IMR-90 (cell line): Measurements from ENCODE around the gene TGM2. TPM values are rescaled to one million over a fixed set of nuclear protein-coding genes. Genes with fewer than 3 reads are reported as not detected.

ENCODE experiments used
- ATAC-seq: fragments of 200-7000 bp; cut with Tn5 transposase; 2 replicates; pipeline ENCODE4 v1.9.1; 2020; ENCODE audit warnings: low read depth, mild to moderate bottlenecking, moderate library complexity
- BruUV-seq: library from RNA; stranded (reverse); fragments of 400-500 nt; replicated peaks from 2 replicates; lab custom pipeline; 2021; lab: Mats Ljungman, UMichigan
- CTCF ChIA-PET: fragments of 300-600 bp; formaldehyde crosslinking; extraction: SDS; loops from one replicate; lab custom pipeline; 2021; ENCODE audit warnings: antibody characterized with exemption; lab: Yijun Ruan, JAX
- POLR2A ChIA-PET: fragments of 300-600 bp; sonication (Branson Sonifier 250); formaldehyde crosslinking; loops from one replicate; lab custom pipeline; 2022; ENCODE audit warnings: antibody characterized with exemption; ENCODE audit not compliant: unreplicated experiment; lab: Charles Lee
- DNase-seq: peaks from one replicate; pipeline ENCODE4 v3.0.0; 2013
- H2AFZ ChIP-seq: replicated peaks from 2 replicates; pipeline ENCODE3; 2013; ENCODE audit warnings: low read length, mild to moderate bottlenecking; ENCODE audit not compliant: poor library complexity
- H2AK5ac ChIP-seq: 2 replicates; pipeline ENCODE4 v1.6.1; 2013; ENCODE audit warnings: low read depth, low read length, inconsistent platforms
- H2AK9ac ChIP-seq: replicated peaks from 2 replicates; pipeline ENCODE3; 2013; ENCODE audit warnings: mild to moderate bottlenecking, low read depth, low read length, moderate library complexity; ENCODE audit not compliant: poor library complexity
- H2BK120ac ChIP-seq: 2 replicates; pipeline ENCODE4 v1.6.1; 2013; ENCODE audit warnings: low read depth, low read length, inconsistent platforms
- H2BK15ac ChIP-seq: 3 replicates; pipeline ENCODE4 v1.6.1; 2013; ENCODE audit warnings: low read depth, low read length, inconsistent platforms
- H2BK20ac ChIP-seq: 2 replicates; pipeline ENCODE4 v1.6.1; 2013; ENCODE audit warnings: low read depth, mild to moderate bottlenecking, inconsistent platforms, low read length, moderate library complexity
- H2BK5ac ChIP-seq: 2 replicates; pipeline ENCODE4 v1.6.1; 2013; ENCODE audit warnings: mild to moderate bottlenecking, low read depth, low read length, inconsistent platforms; ENCODE audit not compliant: poor library complexity, severe bottlenecking
- H3K14ac ChIP-seq: replicated peaks from 2 replicates; pipeline ENCODE4 v1.6.1; 2013; ENCODE audit warnings: low read depth, low read length, inconsistent platforms
- H3K18ac ChIP-seq: 2 replicates; pipeline ENCODE4 v1.6.1; 2013; ENCODE audit warnings: low read depth, low read length, control low read depth
- H3K23ac ChIP-seq: 2 replicates; pipeline ENCODE4 v1.6.1; 2013; ENCODE audit warnings: low read depth, low read length, inconsistent platforms
- H3K27ac ChIP-seq: 2 replicates; pipeline ENCODE4 v1.5.1; 2013; ENCODE audit warnings: mild to moderate bottlenecking, control low read depth, low read length; ENCODE audit not compliant: insufficient read depth
- H3K27me3 ChIP-seq: 2 replicates; pipeline ENCODE4 v1.6.1; 2013; ENCODE audit warnings: low read length; ENCODE audit not compliant: control insufficient read depth, insufficient read depth
- H3K36me3 ChIP-seq: 2 replicates; pipeline ENCODE4 v1.6.1; 2013; ENCODE audit warnings: low read length, mixed read lengths; ENCODE audit not compliant: control insufficient read depth, insufficient read depth
- H3K4ac ChIP-seq: 2 replicates; pipeline ENCODE4 v1.6.1; 2013; ENCODE audit warnings: low read depth, low read length, inconsistent platforms
- H3K4me1 ChIP-seq: 2 replicates; pipeline ENCODE4 v1.6.1; 2013; ENCODE audit warnings: low read length, mixed read lengths; ENCODE audit not compliant: control insufficient read depth, insufficient read depth
- H3K4me2 ChIP-seq: 2 replicates; pipeline ENCODE4 v1.6.1; 2013; ENCODE audit warnings: low read depth, mild to moderate bottlenecking, control low read depth, low read length, moderate library complexity
- H3K4me3 ChIP-seq: 2 replicates; pipeline ENCODE4 v1.5.1; 2013; ENCODE audit warnings: low read depth, mild to moderate bottlenecking, control low read depth, low read length, moderate library complexity; ENCODE audit not compliant: insufficient read depth
- H3K56ac ChIP-seq: 2 replicates; pipeline ENCODE4 v1.6.1; 2013; ENCODE audit warnings: low read length, inconsistent platforms; ENCODE audit not compliant: insufficient read depth; ENCODE audit errors: extremely low read depth
- H3K79me1 ChIP-seq, 2 experiments: 2 replicates each; pipeline ENCODE4 v1.6.1; 2013; ENCODE audit warnings: low read length in 2 of 2, inconsistent platforms in 1 of 2, low read depth in 1 of 2
- H3K9ac ChIP-seq: 2 replicates; pipeline ENCODE4 v1.6.1; 2013; ENCODE audit warnings: low read depth, low read length, control low read depth
- H3K9me1 ChIP-seq: 2 replicates; pipeline ENCODE4 v1.6.1; 2013; ENCODE audit warnings: low read length, inconsistent platforms; ENCODE audit not compliant: insufficient read depth
- H3K9me3 ChIP-seq: 2 replicates; pipeline ENCODE4 v1.6.1; 2013; ENCODE audit warnings: low read length; ENCODE audit not compliant: control insufficient read depth, insufficient read depth
- H4K20me1 ChIP-seq: 2 replicates; pipeline ENCODE4 v1.6.1; 2013; ENCODE audit warnings: low read length, inconsistent platforms; ENCODE audit not compliant: insufficient read depth
- H4K5ac ChIP-seq: 2 replicates; pipeline ENCODE4 v1.6.1; 2013; ENCODE audit warnings: mild to moderate bottlenecking, low read depth, low read length, control low read depth
- H4K8ac ChIP-seq, 2 experiments: 2 replicates each; pipeline ENCODE4 v1.6.1; 2013; ENCODE audit warnings: low read depth in 2 of 2, low read length in 2 of 2, control low read depth in 1 of 2, inconsistent platforms in 1 of 2
- H4K91ac ChIP-seq: 2 replicates; pipeline ENCODE4 v1.6.1; 2013; ENCODE audit warnings: low read depth, low read length, inconsistent platforms; ENCODE audit not compliant: insufficient read depth
- BHLHE40 ChIP-seq: fragments of 150-350 bp; IDR thresholded peaks from 2 replicates; pipeline ENCODE4 v1.6.1; 2016; ENCODE audit warnings: mild to moderate bottlenecking, low read depth, low read length
- CEBPB ChIP-seq: IDR thresholded peaks from 2 replicates; pipeline ENCODE4 v1.6.1; 2012; ENCODE audit warnings: low read depth, low read length, improper control_type of control experiment
- CHD1 ChIP-seq: IDR thresholded peaks from 2 replicates; pipeline ENCODE4 v1.6.1; 2012; ENCODE audit warnings: low read depth, low read length, improper control_type of control experiment
- FOS ChIP-seq: fragments of 150-350 bp; IDR thresholded peaks from 2 replicates; pipeline ENCODE4 v1.6.1; 2016; ENCODE audit warnings: low read depth, low read length
- MAFK ChIP-seq: IDR thresholded peaks from 2 replicates; pipeline ENCODE4 v1.6.1; 2012; ENCODE audit warnings: low read depth, low read length, improper control_type of control experiment
- MAZ ChIP-seq: IDR thresholded peaks from 2 replicates; pipeline ENCODE4 v1.6.1; 2012; ENCODE audit warnings: low read depth, mild to moderate bottlenecking, low read length, improper control_type of control experiment, moderate library complexity, borderline replicate concordance
- MXI1 ChIP-seq: IDR thresholded peaks from 2 replicates; pipeline ENCODE4 v1.6.1; 2012; ENCODE audit warnings: low read depth, mild to moderate bottlenecking, low read length, moderate library complexity, borderline replicate concordance
- NFE2L2 ChIP-seq: fragments of 150-350 bp; IDR thresholded peaks from 2 replicates; pipeline ENCODE4 v1.6.1; 2016; ENCODE audit warnings: low read depth, mild to moderate bottlenecking, low read length
- POLR2A ChIP-seq: IDR thresholded peaks from 2 replicates; pipeline ENCODE4 v1.6.1; 2012; ENCODE audit warnings: mild to moderate bottlenecking, low read depth, low read length
- RAD21 ChIP-seq: IDR thresholded peaks from 2 replicates; pipeline ENCODE4 v1.6.1; 2012; ENCODE audit warnings: low read length, improper control_type of control experiment
- RCOR1 ChIP-seq: IDR thresholded peaks from 2 replicates; pipeline ENCODE4 v1.6.1; 2012; ENCODE audit warnings: mild to moderate bottlenecking, low read length, improper control_type of control experiment; ENCODE audit not compliant: insufficient replicate concordance
- RFX5 ChIP-seq: IDR thresholded peaks from 2 replicates; pipeline ENCODE4 v1.8.0; 2012; ENCODE audit warnings: low read depth, mild to moderate bottlenecking, low read length, moderate library complexity
- SMC3 ChIP-seq: fragments of 150-350 bp; IDR thresholded peaks from 2 replicates; pipeline ENCODE4 v1.6.1; 2016; ENCODE audit warnings: low read depth, mild to moderate bottlenecking, antibody characterized with exemption, low read length, moderate library complexity
- WGBS, 2 experiments: methylation state at CpG; one replicate each; pipeline versions ENCODE4 v1.1.5 to v1.1.7; 2013; ENCODE audit warnings: missing lambda C conversion rate in 2 of 2; ENCODE audit not compliant: insufficient read length in 1 of 2; ENCODE audit errors: extremely low coverage in 2 of 2; 5-methylcytosine and 5-hydroxymethylcytosine counted together
- dilution Hi-C: fragments of 300-500 bp; cut with HindIII; formaldehyde crosslinking; loops from one replicate; pipeline ENCODE4 v1.14.3; 2018; ENCODE audit warnings: low sequenced_read_pairs; ENCODE audit not compliant: unreplicated experiment
- in situ Hi-C: fragments of 300-500 bp; cut with MboI; formaldehyde crosslinking; loops from 3 replicates; pipeline ENCODE4 v1.14.3; 2019; ENCODE audit warnings: low sequenced_read_pairs, inconsistent platforms, mixed read lengths
- intact Hi-C: fragments of 100-400 bp; cut with micrococcal nuclease; formaldehyde crosslinking; loops from 2 replicates; pipeline ENCODE4 v1.10.0; 2022
- polyA plus RNA-seq, 3 experiments: library from polyadenylated mRNA; depleted of rRNA; stranded (reverse); fragments of >200 nt; gene quantifications; 2 replicates each; pipeline ENCODE4 v1.2.3, GENCODE V29; 2012; ENCODE audit warnings: low replicate concordance in 1 of 3
- total RNA-seq: library from RNA; depleted of rRNA; stranded (reverse); fragments of >200 nt; gene quantifications from 2 replicates; pipeline ENCODE4 v1.2.3, GENCODE V29; 2012
- TF ChIP-seq, protein P1 (sequence below): conservative IDR thresholded peaks from 2 replicates; pipeline ENCODE4 v1.5.1; 2012; ENCODE audit warnings: mild to moderate bottlenecking, low read depth, low read length, improper control_type of control experiment
- TF ChIP-seq, protein P2 (sequence below): fragments of 150-350 bp; IDR thresholded peaks from 2 replicates; pipeline ENCODE4 v1.6.1; 2017; ENCODE audit warnings: mild to moderate bottlenecking, antibody characterized with exemption, low read length, low read depth
- TF ChIP-seq, protein P3 (sequence below): fragments of 150-350 bp; IDR thresholded peaks from 2 replicates; pipeline ENCODE4 v1.6.1; 2016; ENCODE audit warnings: low read depth, mild to moderate bottlenecking, low read length, moderate library complexity, borderline replicate concordance

The TGM2 gene
- total and polyA plus RNA-seq, 2 of the 4 experiments (the other 2 are of a cell fraction): 239 to 268 TPM

DNA sequence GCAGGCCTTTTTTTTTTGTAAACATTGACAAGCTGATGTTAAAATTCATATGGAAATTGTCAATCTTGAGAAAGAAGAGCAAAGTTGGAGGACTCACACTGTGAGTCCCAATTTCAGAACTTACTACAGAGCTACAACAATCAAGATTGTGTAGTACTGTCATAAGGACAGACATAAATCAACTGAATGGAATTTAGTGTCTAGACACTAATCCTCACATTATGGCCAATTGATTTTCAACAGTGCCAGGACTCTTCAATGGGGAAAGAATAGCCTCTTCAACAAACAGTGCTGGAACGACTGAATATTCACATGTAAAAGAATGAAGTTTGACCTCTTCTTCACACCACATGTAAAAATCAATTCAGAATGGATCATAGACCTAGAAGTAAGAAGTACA is 60.8 kb downstream of the TGM2 start:
- TF ChIP-seq CHD1 (no peak), RAD21 (no peak), RCOR1 (no peak), MAZ (no peak), MXI1 (no peak), SMC3 (no peak), NFE2L2 (no peak), RFX5 (no peak), POLR2A (no peak), FOS (no peak), BHLHE40 (no peak), MAFK (no peak), CEBPB (no peak)
- TF ChIP-seq, protein P1, sequence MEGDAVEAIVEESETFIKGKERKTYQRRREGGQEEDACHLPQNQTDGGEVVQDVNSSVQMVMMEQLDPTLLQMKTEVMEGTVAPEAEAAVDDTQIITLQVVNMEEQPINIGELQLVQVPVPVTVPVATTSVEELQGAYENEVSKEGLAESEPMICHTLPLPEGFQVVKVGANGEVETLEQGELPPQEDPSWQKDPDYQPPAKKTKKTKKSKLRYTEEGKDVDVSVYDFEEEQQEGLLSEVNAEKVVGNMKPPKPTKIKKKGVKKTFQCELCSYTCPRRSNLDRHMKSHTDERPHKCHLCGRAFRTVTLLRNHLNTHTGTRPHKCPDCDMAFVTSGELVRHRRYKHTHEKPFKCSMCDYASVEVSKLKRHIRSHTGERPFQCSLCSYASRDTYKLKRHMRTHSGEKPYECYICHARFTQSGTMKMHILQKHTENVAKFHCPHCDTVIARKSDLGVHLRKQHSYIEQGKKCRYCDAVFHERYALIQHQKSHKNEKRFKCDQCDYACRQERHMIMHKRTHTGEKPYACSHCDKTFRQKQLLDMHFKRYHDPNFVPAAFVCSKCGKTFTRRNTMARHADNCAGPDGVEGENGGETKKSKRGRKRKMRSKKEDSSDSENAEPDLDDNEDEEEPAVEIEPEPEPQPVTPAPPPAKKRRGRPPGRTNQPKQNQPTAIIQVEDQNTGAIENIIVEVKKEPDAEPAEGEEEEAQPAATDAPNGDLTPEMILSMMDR: no peak
- TF ChIP-seq, protein P2, sequence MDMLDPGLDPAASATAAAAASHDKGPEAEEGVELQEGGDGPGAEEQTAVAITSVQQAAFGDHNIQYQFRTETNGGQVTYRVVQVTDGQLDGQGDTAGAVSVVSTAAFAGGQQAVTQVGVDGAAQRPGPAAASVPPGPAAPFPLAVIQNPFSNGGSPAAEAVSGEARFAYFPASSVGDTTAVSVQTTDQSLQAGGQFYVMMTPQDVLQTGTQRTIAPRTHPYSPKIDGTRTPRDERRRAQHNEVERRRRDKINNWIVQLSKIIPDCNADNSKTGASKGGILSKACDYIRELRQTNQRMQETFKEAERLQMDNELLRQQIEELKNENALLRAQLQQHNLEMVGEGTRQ: no peak
- TF ChIP-seq, protein P3, sequence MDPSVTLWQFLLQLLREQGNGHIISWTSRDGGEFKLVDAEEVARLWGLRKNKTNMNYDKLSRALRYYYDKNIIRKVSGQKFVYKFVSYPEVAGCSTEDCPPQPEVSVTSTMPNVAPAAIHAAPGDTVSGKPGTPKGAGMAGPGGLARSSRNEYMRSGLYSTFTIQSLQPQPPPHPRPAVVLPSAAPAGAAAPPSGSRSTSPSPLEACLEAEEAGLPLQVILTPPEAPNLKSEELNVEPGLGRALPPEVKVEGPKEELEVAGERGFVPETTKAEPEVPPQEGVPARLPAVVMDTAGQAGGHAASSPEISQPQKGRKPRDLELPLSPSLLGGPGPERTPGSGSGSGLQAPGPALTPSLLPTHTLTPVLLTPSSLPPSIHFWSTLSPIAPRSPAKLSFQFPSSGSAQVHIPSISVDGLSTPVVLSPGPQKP: no peak
- no peak overlapping the region for H3K56ac ChIP-seq
- H3K9me3 ChIP-seq: no peaks in the 10 kb centered on the region
- no peaks in the 10 kb centered on the region for H3K36me3 ChIP-seq
- H2AK9ac ChIP-seq: no peak overlapping the region
- H2BK120ac ChIP-seq: no peak overlapping the region
- BruUV-seq: no TSS peak
- no peak overlapping the region for H3K4me3 ChIP-seq
- H3K4me1 ChIP-seq: peaks cover 3% of the 10 kb centered on the region; the same call in 1 of the 2 replicates
- DNase-seq (no peak), ATAC-seq (no peak)
- H3K9me1 ChIP-seq: peaks cover 7% of the 10 kb centered on the region; the same call in 1 of the 2 replicates
- CTCF ChIA-PET: no interaction called here
- H3K27me3 ChIP-seq: no peaks in the 10 kb centered on the region
- no peaks in the 10 kb centered on the region for H4K20me1 ChIP-seq
- no peak overlapping the region for H3K4ac ChIP-seq
- no peak overlapping the region for H3K14ac ChIP-seq
- H2BK5ac ChIP-seq: no peak overlapping the region
- dilution Hi-C loops: no loop called here
- no peak overlapping the region for H3K27ac ChIP-seq
- WGBS, 2 experiments: no CpG with 5 or more reads among the region's 1 CpG
- H3K18ac ChIP-seq: no peak overlapping the region
- H2BK20ac ChIP-seq: no peak overlapping the region
- H4K5ac ChIP-seq: no peak overlapping the region
- in situ Hi-C loops: no loop called here
- H3K79me1 ChIP-seq: no peaks in the 10 kb centered on the region
- no peak overlapping the region for H4K91ac ChIP-seq
- no peak overlapping the region for H2AFZ ChIP-seq
- no peak overlapping the region for H3K9ac ChIP-seq
- POLR2A ChIA-PET: interaction anchor here (0.8 kb wide), 1 partner anchor 10 kb away, joined by 4 read pairs; no protein-coding TSS in a partner anchor
- H2BK15ac ChIP-seq: no peak overlapping the region
- H3K4me2 ChIP-seq: no peak overlapping the region
- no peak overlapping the region for H3K23ac ChIP-seq
- intact Hi-C loops: no loop called here
- H2AK5ac ChIP-seq: no peak overlapping the region
- H4K8ac ChIP-seq: no peak overlapping the region
